Astrocyte (in vitro differentiated cells and primary cell): ENCODE data around the gene ZSWIM7. TPM values are rescaled to one million over a fixed set of nuclear protein-coding genes. Genes with fewer than 3 reads are reported as not detected.

ENCODE experiments used
- DNase-seq: peaks from one replicate; pipeline ENCODE4 v3.0.0-alpha.2; 2010; ENCODE audit warnings: low read depth
- FAIRE-seq: peaks from 2 replicates; lab custom pipeline; 2011; peaks lifted over from hg19 to GRCh38; lab: Jason Lieb, UNC
- H2AFZ ChIP-seq: 2 replicates; pipeline ENCODE4 v1.6.0; 2012; ENCODE audit warnings: low read depth, low read length, inconsistent platforms
- H3K27ac ChIP-seq: 2 replicates; pipeline ENCODE4 v1.5.1; 2011; ENCODE audit warnings: low read depth, low read length, inconsistent platforms
- H3K27me3 ChIP-seq: 2 replicates; pipeline ENCODE4 v1.6.0; 2011; ENCODE audit warnings: low read length, inconsistent platforms; ENCODE audit not compliant: insufficient read depth
- H3K36me3 ChIP-seq: 2 replicates; pipeline ENCODE4 v1.5.1; 2011; ENCODE audit warnings: low read length, inconsistent platforms; ENCODE audit not compliant: insufficient read depth
- H3K4me1 ChIP-seq: 2 replicates; pipeline ENCODE4 v1.5.1; 2011; ENCODE audit warnings: low read length, inconsistent platforms; ENCODE audit not compliant: insufficient read depth
- H3K4me2 ChIP-seq: 2 replicates; pipeline ENCODE4 v1.6.0; 2012; ENCODE audit warnings: low read length, inconsistent platforms
- H3K4me3 ChIP-seq: 2 replicates; pipeline ENCODE4 v1.5.1; 2011; ENCODE audit warnings: low read depth, mild to moderate bottlenecking, low read length, inconsistent platforms; ENCODE audit not compliant: insufficient read depth
- H3K79me2 ChIP-seq: 2 replicates; pipeline ENCODE4 v1.6.0; 2012; ENCODE audit warnings: mild to moderate bottlenecking, low read length, inconsistent platforms; ENCODE audit not compliant: insufficient read depth
- H3K9ac ChIP-seq: 2 replicates; pipeline ENCODE4 v1.6.0; 2012; ENCODE audit warnings: mild to moderate bottlenecking, low read length, inconsistent platforms
- H3K9me3 ChIP-seq: 2 replicates; pipeline ENCODE4 v1.5.1; 2012; ENCODE audit warnings: low read depth, mild to moderate bottlenecking, low read length, inconsistent platforms; ENCODE audit not compliant: insufficient read depth
- H4K20me1 ChIP-seq: 2 replicates; pipeline ENCODE4 v1.6.0; 2012; ENCODE audit warnings: low read length, inconsistent platforms; ENCODE audit not compliant: insufficient read depth
- H3K27ac Mint-ChIP-seq: one replicate; pipeline ENCODE4 v1.8.0; 2021; ENCODE audit warnings: mild to moderate bottlenecking, mixed read lengths; ENCODE audit not compliant: unreplicated experiment
- H3K27me3 Mint-ChIP-seq: one replicate; pipeline ENCODE4 v1.8.0; 2021; ENCODE audit warnings: low read depth, mixed read lengths; ENCODE audit not compliant: unreplicated experiment
- H3K36me3 Mint-ChIP-seq: one replicate; pipeline ENCODE4 v1.8.0; 2021; ENCODE audit warnings: low read depth, mixed read lengths; ENCODE audit not compliant: unreplicated experiment
- H3K4me1 Mint-ChIP-seq: one replicate; pipeline ENCODE4 v1.8.0; 2021; ENCODE audit warnings: low read depth, mixed read lengths; ENCODE audit not compliant: unreplicated experiment
- H3K4me3 Mint-ChIP-seq: one replicate; pipeline ENCODE4 v1.8.0; 2021; ENCODE audit warnings: mild to moderate bottlenecking, moderate library complexity, mixed read lengths; ENCODE audit not compliant: unreplicated experiment
- H3K9me3 Mint-ChIP-seq: one replicate; pipeline ENCODE4 v1.8.0; 2021; ENCODE audit warnings: mild to moderate bottlenecking, mixed read lengths; ENCODE audit not compliant: unreplicated experiment
- CTCF ChIP-seq: IDR thresholded peaks from 2 replicates; pipeline ENCODE4 v1.5.1; 2011; ENCODE audit warnings: low read depth, mild to moderate bottlenecking, inconsistent platforms, low read length, moderate library complexity; ENCODE audit not compliant: insufficient read depth
- EZH2 ChIP-seq: IDR thresholded peaks from 2 replicates; pipeline ENCODE4 v1.6.1; 2012; ENCODE audit warnings: mild to moderate bottlenecking, low read length, inconsistent platforms; ENCODE audit not compliant: insufficient read depth
- total RNA-seq: library from RNA; stranded (reverse); gene quantifications from 2 replicates; pipeline ENCODE4 v1.2.1, GENCODE V29; 2021

The ZSWIM7 gene
- total RNA-seq, 1 donor from 2014 or later, result 21.5 TPM

- H3K36me3 ChIP-seq, result no peaks in the 10 kb centered on the region
- H2AFZ ChIP-seq, result no peak overlapping the region
- no peaks in the 10 kb centered on the region for H3K27me3 Mint-ChIP-seq
- no peak overlapping the region for H3K9ac ChIP-seq
- no peak overlapping the region for H3K4me2 ChIP-seq
- DNase-seq, result no peak
- H3K4me1 Mint-ChIP-seq, result peaks cover 25% of the 10 kb centered on the region
- H3K27ac Mint-ChIP-seq, result no peak overlapping the region
- peaks cover 27% of the 10 kb centered on the region for H3K4me1 ChIP-seq
- H3K27ac ChIP-seq, result no peak overlapping the region
- H3K79me2 ChIP-seq, result peaks cover 80% of the 10 kb centered on the region
- H3K4me3 ChIP-seq, result no peak overlapping the region
- H3K27me3 ChIP-seq, result no peaks in the 10 kb centered on the region
- no peak for FAIRE-seq
- no peak overlapping the region for H3K4me3 Mint-ChIP-seq
- peaks cover 9% of the 10 kb centered on the region for H3K36me3 Mint-ChIP-seq
- H4K20me1 ChIP-seq, result peaks cover 11% of the 10 kb centered on the region
- no peaks in the 10 kb centered on the region for H3K9me3 ChIP-seq
- H3K9me3 Mint-ChIP-seq, result no peaks in the 10 kb centered on the region
- TF ChIP-seq CTCF, result no peak
- no peak for TF ChIP-seq EZH2
These were observed 29.0 kb downstream of the ZSWIM7 start for GRCh38 chr17:15970500-15970899.

GRCh38 chr17:15969463-15969862 lies 30.0 kb downstream of the ZSWIM7 start:
- H2AFZ ChIP-seq, result no peak overlapping the region
- H3K36me3 ChIP-seq, result no peaks in the 10 kb centered on the region
- no peaks in the 10 kb centered on the region for H3K9me3 Mint-ChIP-seq
- no peak for TF ChIP-seq EZH2
- no peak for TF ChIP-seq CTCF
- peaks cover 7% of the 10 kb centered on the region for H3K36me3 Mint-ChIP-seq
- H3K27me3 Mint-ChIP-seq, result no peaks in the 10 kb centered on the region
- no peaks in the 10 kb centered on the region for H3K9me3 ChIP-seq
- H3K4me2 ChIP-seq, result no peak overlapping the region
- H3K9ac ChIP-seq, result no peak overlapping the region
- no peaks in the 10 kb centered on the region for H3K27me3 ChIP-seq
- FAIRE-seq (no peak), DNase-seq (no peak)
- peaks cover 27% of the 10 kb centered on the region for H3K4me1 Mint-ChIP-seq
- peaks cover 85% of the 10 kb centered on the region for H3K79me2 ChIP-seq
- H3K27ac ChIP-seq, result no peak overlapping the region
- H3K4me3 Mint-ChIP-seq, result no peak overlapping the region
- H3K27ac Mint-ChIP-seq, result no peak overlapping the region
- no peak overlapping the region for H3K4me3 ChIP-seq
- peaks cover 11% of the 10 kb centered on the region for H4K20me1 ChIP-seq
- H3K4me1 ChIP-seq, result peaks cover 35% of the 10 kb centered on the region

- Mint-ChIP-seq H3K27me3 (no peaks in the 10 kb centered on the region), H3K9me3 (no peaks in the 10 kb centered on the region), H3K4me3 (no peak overlapping the region), H3K27ac (peak overlapping the region; percentile 26), H3K36me3 (peaks cover 6% of the 10 kb centered on the region), H3K4me1 (peaks cover 25% of the 10 kb centered on the region)
- H3K4me3 ChIP-seq, result no peak overlapping the region
- no peak for TF ChIP-seq EZH2
- TF ChIP-seq CTCF, result no peak
- FAIRE-seq (no peak), DNase-seq (no peak)
- H3K36me3 ChIP-seq, result no peaks in the 10 kb centered on the region
- H3K4me2 ChIP-seq, result peak overlapping the region; percentile 63
- H3K79me2 ChIP-seq, result peaks cover 85% of the 10 kb centered on the region
- H3K27me3 ChIP-seq, result no peaks in the 10 kb centered on the region
- H2AFZ ChIP-seq, result no peak overlapping the region
- no peak overlapping the region for H3K27ac ChIP-seq
- H3K4me1 ChIP-seq, result peaks cover 48% of the 10 kb centered on the region
- H3K9ac ChIP-seq, result no peak overlapping the region
- peaks cover 11% of the 10 kb centered on the region for H4K20me1 ChIP-seq
- H3K9me3 ChIP-seq, result no peaks in the 10 kb centered on the region
These were observed 31.7 kb downstream of the ZSWIM7 start for GRCh38 chr17:15967706-15968399.
